Parathyroid adenoma (tissue), 2 donors: ENCODE results near the gene DAPK1.

Source experiments
- H2AFZ ChIP-seq: fragments of 300-600 bp; sonication (generic); one replicate; pipeline ENCODE4 v1.7.0; 2017; ENCODE audit warnings: antibody characterized with exemption, mild to moderate bottlenecking
- H3K27ac ChIP-seq: fragments of 300-600 bp; sonication (generic); one replicate; pipeline ENCODE4 v1.7.0; 2017
- H3K27me3 ChIP-seq: fragments of 300-600 bp; sonication (generic); one replicate; pipeline ENCODE4 v1.7.0; 2017; ENCODE audit warnings: low read length; ENCODE audit not compliant: control insufficient read depth, insufficient read depth
- H3K36me3 ChIP-seq: fragments of 300-600 bp; sonication (generic); one replicate; pipeline ENCODE4 v1.7.0; 2017; ENCODE audit warnings: low read length; ENCODE audit not compliant: control insufficient read depth, insufficient read depth
- H3K4me1 ChIP-seq: fragments of 300-600 bp; sonication (generic); one replicate; pipeline ENCODE4 v1.7.0; 2017; ENCODE audit warnings: control low read depth
- H3K4me2 ChIP-seq: fragments of 300-600 bp; sonication (generic); one replicate; pipeline ENCODE4 v1.7.0; 2017; ENCODE audit warnings: low read length
- H3K4me3 ChIP-seq: fragments of 300-600 bp; sonication (generic); one replicate; pipeline ENCODE4 v1.7.0; 2017; ENCODE audit warnings: low read depth, low read length
- H3K79me2 ChIP-seq: fragments of 300-600 bp; sonication (generic); one replicate; pipeline ENCODE4 v1.7.0; 2017; ENCODE audit warnings: control low read depth
- H3K9ac ChIP-seq: fragments of 300-600 bp; sonication (generic); one replicate; pipeline ENCODE4 v1.7.0; 2017; ENCODE audit warnings: mild to moderate bottlenecking
- H3K9me3 ChIP-seq: fragments of 300-600 bp; sonication (generic); one replicate; pipeline ENCODE4 v1.7.0; 2017; ENCODE audit warnings: low read length; ENCODE audit not compliant: control insufficient read depth
- TF ChIP-seq, protein P1 (sequence below): fragments of 300-600 bp; sonication (generic); IDR thresholded peaks from one replicate; pipeline ENCODE4 v1.7.0; 2017; ENCODE audit warnings: antibody characterized with exemption, mild to moderate bottlenecking
- donor health status: primary hyperparathyroidism.

The DAPK1 gene

DNA sequence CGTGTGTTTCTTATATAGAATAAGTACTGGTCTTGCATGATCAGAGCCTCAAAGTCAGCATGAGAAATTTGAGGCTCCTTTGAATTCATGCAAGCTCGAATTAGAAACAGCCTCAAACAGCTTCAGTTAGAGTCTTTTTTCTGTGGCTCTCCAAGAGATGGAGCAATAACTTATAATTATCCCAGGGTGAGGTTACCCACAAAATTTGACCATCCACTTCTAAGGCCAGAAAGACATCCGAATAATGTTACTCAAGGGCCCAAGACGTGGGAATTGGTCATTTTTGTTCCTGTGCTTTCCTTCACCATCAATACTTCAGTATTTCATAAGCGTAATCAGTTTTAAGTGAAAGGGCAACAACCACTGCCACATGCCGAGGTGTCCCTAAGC lies 89.7 kb downstream of the DAPK1 start:
- Histone ChIP-seq H3K9ac (no peak overlapping the region), H3K27me3 (no peaks in the 10 kb centered on the region), H2AFZ (no peak overlapping the region), H3K4me2 (no peak overlapping the region), H3K9me3 (no peaks in the 10 kb centered on the region), H3K79me2 (no peaks in the 10 kb centered on the region), H3K4me3 (no peak overlapping the region), H3K27ac (no peak overlapping the region), H3K36me3 (no peaks in the 10 kb centered on the region), H3K4me1 (peaks cover 5% of the 10 kb centered on the region)
- TF ChIP-seq, protein P1, sequence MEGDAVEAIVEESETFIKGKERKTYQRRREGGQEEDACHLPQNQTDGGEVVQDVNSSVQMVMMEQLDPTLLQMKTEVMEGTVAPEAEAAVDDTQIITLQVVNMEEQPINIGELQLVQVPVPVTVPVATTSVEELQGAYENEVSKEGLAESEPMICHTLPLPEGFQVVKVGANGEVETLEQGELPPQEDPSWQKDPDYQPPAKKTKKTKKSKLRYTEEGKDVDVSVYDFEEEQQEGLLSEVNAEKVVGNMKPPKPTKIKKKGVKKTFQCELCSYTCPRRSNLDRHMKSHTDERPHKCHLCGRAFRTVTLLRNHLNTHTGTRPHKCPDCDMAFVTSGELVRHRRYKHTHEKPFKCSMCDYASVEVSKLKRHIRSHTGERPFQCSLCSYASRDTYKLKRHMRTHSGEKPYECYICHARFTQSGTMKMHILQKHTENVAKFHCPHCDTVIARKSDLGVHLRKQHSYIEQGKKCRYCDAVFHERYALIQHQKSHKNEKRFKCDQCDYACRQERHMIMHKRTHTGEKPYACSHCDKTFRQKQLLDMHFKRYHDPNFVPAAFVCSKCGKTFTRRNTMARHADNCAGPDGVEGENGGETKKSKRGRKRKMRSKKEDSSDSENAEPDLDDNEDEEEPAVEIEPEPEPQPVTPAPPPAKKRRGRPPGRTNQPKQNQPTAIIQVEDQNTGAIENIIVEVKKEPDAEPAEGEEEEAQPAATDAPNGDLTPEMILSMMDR: no peak

DNA sequence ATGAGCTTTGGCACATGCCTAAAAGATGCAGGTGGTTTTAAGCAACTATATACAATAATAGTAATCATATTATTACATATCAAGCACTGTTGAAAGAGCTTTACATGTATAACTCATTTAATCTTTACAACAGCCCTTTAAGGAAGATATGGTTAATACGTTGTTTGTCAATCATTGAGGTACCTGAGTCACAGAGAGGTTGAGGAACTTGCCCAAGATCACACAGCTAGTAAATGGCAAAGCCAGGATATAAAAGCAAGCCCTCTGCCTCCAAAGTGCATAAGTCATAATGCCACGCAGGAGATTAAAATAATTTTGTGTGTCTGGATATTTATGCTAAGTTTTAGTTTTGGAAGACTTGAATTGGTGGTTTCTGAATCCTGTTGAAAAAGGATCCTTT lies 90.2 kb downstream of the DAPK1 start:
- Histone ChIP-seq H3K9me3 (no peaks in the 10 kb centered on the region), H3K4me2 (peak overlapping the region; percentile 19), H2AFZ (no peak overlapping the region), H3K27ac (peak overlapping the region; percentile 6), H3K4me3 (no peak overlapping the region), H3K9ac (no peak overlapping the region), H3K79me2 (no peaks in the 10 kb centered on the region), H3K36me3 (no peaks in the 10 kb centered on the region), H3K27me3 (no peaks in the 10 kb centered on the region), H3K4me1 (peaks cover 8% of the 10 kb centered on the region)
- TF ChIP-seq, protein P1: no peak

DNA sequence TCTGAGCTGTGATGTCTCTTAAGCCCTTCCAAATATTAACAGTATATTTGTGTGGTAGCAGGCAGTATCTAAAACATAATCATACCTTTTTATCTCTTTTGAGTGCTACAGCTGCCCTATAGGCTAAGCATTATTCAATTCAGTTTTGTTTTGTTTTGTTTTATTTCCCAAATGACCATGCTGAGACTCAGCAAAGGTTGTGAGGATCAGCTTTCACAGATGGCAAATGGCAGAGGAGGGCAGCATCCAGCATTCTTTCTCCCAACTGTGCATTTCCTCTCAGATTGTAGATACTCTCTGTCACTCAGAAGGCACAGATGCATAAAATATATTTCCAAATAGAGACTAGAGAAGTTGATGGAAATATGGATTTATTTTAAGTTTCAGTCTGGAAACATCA lies 90.7 kb downstream of the DAPK1 start:
- Histone ChIP-seq H3K27ac (peak overlapping the region; percentile 6), H3K4me2 (peak overlapping the region; percentile 19), H3K79me2 (no peaks in the 10 kb centered on the region), H3K9ac (no peak overlapping the region), H3K4me1 (peaks cover 13% of the 10 kb centered on the region), H2AFZ (no peak overlapping the region), H3K4me3 (no peak overlapping the region), H3K27me3 (no peaks in the 10 kb centered on the region), H3K36me3 (no peaks in the 10 kb centered on the region), H3K9me3 (no peaks in the 10 kb centered on the region)
- TF ChIP-seq, protein P1: no peak

DNA sequence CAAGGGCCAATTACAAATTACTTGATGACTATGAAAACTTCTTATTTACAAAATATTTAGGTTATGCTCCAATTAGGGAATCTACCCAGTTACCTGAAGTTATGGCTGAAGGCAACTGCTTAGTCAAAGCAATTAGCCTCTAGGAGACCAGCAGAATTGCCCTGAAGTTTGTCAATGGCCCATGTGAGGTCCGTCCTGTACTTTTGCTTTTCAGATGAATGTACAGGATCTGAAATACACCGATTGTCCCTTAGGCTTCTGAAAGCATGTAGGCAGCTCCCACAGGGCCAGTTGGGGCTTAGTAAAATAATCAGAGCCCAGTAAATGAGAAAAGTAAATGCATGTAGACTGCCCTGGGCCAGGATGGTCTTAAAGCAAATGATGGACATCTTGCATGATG lies 93.3 kb downstream of the DAPK1 start:
- Histone ChIP-seq H3K27me3 (no peaks in the 10 kb centered on the region), H3K27ac (no peak overlapping the region), H3K9me3 (no peaks in the 10 kb centered on the region), H3K4me2 (no peak overlapping the region), H3K9ac (no peak overlapping the region), H2AFZ (no peak overlapping the region), H3K36me3 (no peaks in the 10 kb centered on the region), H3K79me2 (no peaks in the 10 kb centered on the region), H3K4me3 (no peak overlapping the region), H3K4me1 (peaks cover 20% of the 10 kb centered on the region)
- TF ChIP-seq, protein P1: no peak

DNA sequence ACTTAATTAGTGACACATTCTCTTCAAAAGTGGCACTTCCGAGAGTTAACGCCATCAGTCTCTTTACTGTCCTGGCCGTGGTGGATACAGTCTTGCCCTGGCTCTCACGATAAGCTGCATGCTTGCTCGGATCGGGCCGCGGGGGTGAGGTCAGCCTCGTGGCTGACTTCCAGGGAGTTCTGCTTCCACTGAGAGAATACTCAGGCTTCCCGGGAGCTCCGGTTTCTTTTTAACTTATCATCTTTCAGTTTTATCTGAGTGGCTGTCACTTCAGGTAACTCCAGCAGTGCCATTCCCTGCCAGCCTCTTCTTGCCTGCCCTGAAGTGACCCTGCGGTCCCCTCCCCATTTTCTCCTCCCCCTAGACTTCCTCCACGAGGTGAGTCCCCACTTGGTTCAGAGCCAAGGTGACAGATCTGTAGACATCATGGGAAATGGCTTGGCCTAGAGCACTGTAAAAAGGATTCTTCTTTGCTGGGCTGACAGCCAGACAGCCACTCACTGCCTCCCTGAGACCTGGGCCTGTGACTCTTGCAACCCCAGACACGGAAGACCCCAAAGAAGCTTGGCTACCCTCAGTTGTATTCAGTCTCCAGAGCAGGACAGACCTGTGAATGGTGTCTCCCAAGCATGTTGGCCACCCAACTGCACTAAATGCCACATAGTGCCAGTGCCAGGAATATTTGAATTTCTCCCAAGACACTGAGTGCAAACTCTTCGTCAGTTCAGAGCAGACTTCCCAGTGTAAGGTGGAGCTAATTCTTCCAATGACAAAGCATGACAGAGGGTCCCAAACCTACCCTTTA lies 95.1 kb downstream of the DAPK1 start:
- Histone ChIP-seq H3K4me3 (no peak overlapping the region), H3K27ac (peak overlapping the region; percentile 81)

More for the DNA sequence above, 95.1 kb downstream of the DAPK1 start:
- Histone ChIP-seq H3K4me1 (peaks cover 27% of the 10 kb centered on the region), H3K36me3 (no peaks in the 10 kb centered on the region), H3K79me2 (no peaks in the 10 kb centered on the region), H3K9me3 (no peaks in the 10 kb centered on the region), H3K4me2 (peak overlapping the region; percentile 58), H3K27me3 (no peaks in the 10 kb centered on the region), H2AFZ (no peak overlapping the region), H3K9ac (no peak overlapping the region)
- TF ChIP-seq, protein P1: no peak
